ENCODE results near the gene CLDN2. TPM values are rescaled to one million over a fixed set of nuclear protein-coding genes. Genes with fewer than 3 reads are reported as not detected.
"Not testable (repeated sequence)": the region's sequence is repeated elsewhere in the genome, so short reads cannot be mapped to it uniquely, and the experiment has no call there.

Gene CLDN2
- not detected for total RNA-seq
- not detected for total RNA-seq (2013)

- H3K9me3 Mint-ChIP-seq, result no peaks in the 10 kb centered on the region
- peaks cover 6% of the 10 kb centered on the region for H3K4me1 ChIP-seq (ENCODE audit: control insufficient read depth, insufficient read depth, low read length)
- no peaks in the 10 kb centered on the region for H3K27me3 ChIP-seq (ENCODE audit: control insufficient read depth, insufficient read depth, low read length)
- no peak within 1 kb of the TSS for H3K27ac Mint-ChIP-seq
- H3K9me3 ChIP-seq (ENCODE audit: control insufficient read depth, insufficient read depth, low read length), result no peaks in the 10 kb centered on the region
- ATAC-seq (no peak), DNase-seq (no peak)
- peaks cover 6 to 12% of the 10 kb centered on the region in 2 donors for H3K27me3 Mint-ChIP-seq (ENCODE audit: low read depth in 2 of 2)
- H3K4me1 Mint-ChIP-seq, result peaks cover 8 to 9% of the 10 kb centered on the region in 2 donors
- no peaks in the 10 kb centered on the region for H3K36me3 Mint-ChIP-seq
- 38% methylated on average over 2 of the region's 2 CpGs for WGBS (ENCODE audit: insufficient coverage)
- TF ChIP-seq CTCF (IDR thresholded peaks at IDR 0.05), result no peak
- H3K36me3 ChIP-seq (ENCODE audit: control insufficient read depth, insufficient read depth, low read length), result no peaks in the 10 kb centered on the region
- no peak within 1 kb of the TSS for H3K4me3 ChIP-seq (ENCODE audit: low read length)
- H3K4me3 Mint-ChIP-seq, result no peak within 1 kb of the TSS
- intact Hi-C loops (cut with micrococcal nuclease), result no loop called here
- H3K27ac ChIP-seq (ENCODE audit: low read length), result no peak within 1 kb of the TSS
These were observed at the start of gene CLDN2 for GRCh38 chrX:106919932-106920452. CLDN2 (plus strand) TSS chrX:106920402; CDS start chrX:106928229, 7,827 bp downstream.

GRCh38 chrX:106872796-106873195 is 47.4 kb upstream of the CLDN2 start:
- H3K9me3 Mint-ChIP-seq; intact Hi-C loops (cut with micrococcal nuclease); DNase-seq; H3K27me3 ChIP-seq (ENCODE audit: control insufficient read depth, insufficient read depth, low read length); ATAC-seq; H3K4me3 Mint-ChIP-seq; H3K4me1 Mint-ChIP-seq; H3K4me1 ChIP-seq (ENCODE audit: control insufficient read depth, insufficient read depth, low read length); H3K9me3 ChIP-seq (ENCODE audit: control insufficient read depth, insufficient read depth, low read length); H3K36me3 ChIP-seq (ENCODE audit: control insufficient read depth, insufficient read depth, low read length); H3K27ac Mint-ChIP-seq; H3K4me3 ChIP-seq (ENCODE audit: low read length); H3K36me3 Mint-ChIP-seq; H3K27ac ChIP-seq (ENCODE audit: low read length): not testable (repeated sequence)
- WGBS (ENCODE audit: insufficient coverage), result 94% methylated on average over 2 of the region's 2 CpGs
- peaks cover 0 to 28% of the 10 kb centered on the region in 2 donors for H3K27me3 Mint-ChIP-seq (ENCODE audit: low read depth in 2 of 2)

- Histone ChIP-seq H3K27ac (ENCODE audit: low read length) (no peak overlapping the region), H3K27me3 (ENCODE audit: control insufficient read depth, insufficient read depth, low read length) (no peaks in the 10 kb centered on the region), H3K4me1 (ENCODE audit: control insufficient read depth, insufficient read depth, low read length) (no peaks in the 10 kb centered on the region), H3K4me3 (ENCODE audit: low read length) (no peak overlapping the region), H3K9me3 (ENCODE audit: control insufficient read depth, insufficient read depth, low read length) (no peaks in the 10 kb centered on the region), H3K36me3 (ENCODE audit: control insufficient read depth, insufficient read depth, low read length) (no peaks in the 10 kb centered on the region)
- WGBS (ENCODE audit: insufficient coverage), result no CpG with 5 or more reads among the region's 2 CpGs
- no peaks in the 10 kb centered on the region for H3K4me1 Mint-ChIP-seq
- H3K36me3 Mint-ChIP-seq, result no peaks in the 10 kb centered on the region
- peak; percentile 40 for TF ChIP-seq CTCF (IDR thresholded peaks at IDR 0.05)
- H3K27ac Mint-ChIP-seq, result no peak overlapping the region
- no peak for ATAC-seq
- no peaks in the 10 kb centered on the region for H3K9me3 Mint-ChIP-seq
- intact Hi-C loops (cut with micrococcal nuclease), result loop anchor here (1.0 kb wide), 1 partner anchor 1020 kb away; no protein-coding TSS in a partner anchor
- no peak overlapping the region for H3K4me3 Mint-ChIP-seq
- peak in 1 of 2 donors; percentile 45 for DNase-seq
- peaks cover under 1 to 41% of the 10 kb centered on the region in 2 donors for H3K27me3 Mint-ChIP-seq (ENCODE audit: low read depth in 2 of 2)
These were observed 46.1 kb upstream of the CLDN2 start for GRCh38 chrX:106874075-106874474.

- ATAC-seq (no peak), DNase-seq (no peak)
- intact Hi-C loops (cut with micrococcal nuclease), result no loop called here
- Histone ChIP-seq H3K36me3 (ENCODE audit: control insufficient read depth, insufficient read depth, low read length) (no peaks in the 10 kb centered on the region), H3K9me3 (ENCODE audit: control insufficient read depth, insufficient read depth, low read length) (no peaks in the 10 kb centered on the region), H3K27ac (ENCODE audit: low read length) (no peak overlapping the region), H3K4me3 (ENCODE audit: low read length) (no peak overlapping the region), H3K27me3 (ENCODE audit: control insufficient read depth, insufficient read depth, low read length) (no peaks in the 10 kb centered on the region), H3K4me1 (ENCODE audit: control insufficient read depth, insufficient read depth, low read length) (no peaks in the 10 kb centered on the region)
- H3K27ac Mint-ChIP-seq, result no peak overlapping the region
- no peaks in the 10 kb centered on the region for H3K4me1 Mint-ChIP-seq
- WGBS (ENCODE audit: insufficient coverage), result no CpG with 5 or more reads among the region's 1 CpG
- no peaks in the 10 kb centered on the region for H3K36me3 Mint-ChIP-seq
- no peaks in the 10 kb centered on the region for H3K9me3 Mint-ChIP-seq
- no peak for TF ChIP-seq CTCF (IDR thresholded peaks at IDR 0.05)
- peaks cover 5 to 51% of the 10 kb centered on the region in 2 donors for H3K27me3 Mint-ChIP-seq (ENCODE audit: low read depth in 2 of 2)
- H3K4me3 Mint-ChIP-seq, result no peak overlapping the region
These were observed 45.1 kb upstream of the CLDN2 start for GRCh38 chrX:106875151-106875550.
